ENCODE data around the gene NR4A2. TPM values are rescaled to one million over a fixed set of nuclear protein-coding genes. Genes with fewer than 3 reads are reported as not detected.

NR4A2 gene
- total and polyA plus RNA-seq, 12 donors: 1.1 to 31.2 (median 5.3) TPM

DNA sequence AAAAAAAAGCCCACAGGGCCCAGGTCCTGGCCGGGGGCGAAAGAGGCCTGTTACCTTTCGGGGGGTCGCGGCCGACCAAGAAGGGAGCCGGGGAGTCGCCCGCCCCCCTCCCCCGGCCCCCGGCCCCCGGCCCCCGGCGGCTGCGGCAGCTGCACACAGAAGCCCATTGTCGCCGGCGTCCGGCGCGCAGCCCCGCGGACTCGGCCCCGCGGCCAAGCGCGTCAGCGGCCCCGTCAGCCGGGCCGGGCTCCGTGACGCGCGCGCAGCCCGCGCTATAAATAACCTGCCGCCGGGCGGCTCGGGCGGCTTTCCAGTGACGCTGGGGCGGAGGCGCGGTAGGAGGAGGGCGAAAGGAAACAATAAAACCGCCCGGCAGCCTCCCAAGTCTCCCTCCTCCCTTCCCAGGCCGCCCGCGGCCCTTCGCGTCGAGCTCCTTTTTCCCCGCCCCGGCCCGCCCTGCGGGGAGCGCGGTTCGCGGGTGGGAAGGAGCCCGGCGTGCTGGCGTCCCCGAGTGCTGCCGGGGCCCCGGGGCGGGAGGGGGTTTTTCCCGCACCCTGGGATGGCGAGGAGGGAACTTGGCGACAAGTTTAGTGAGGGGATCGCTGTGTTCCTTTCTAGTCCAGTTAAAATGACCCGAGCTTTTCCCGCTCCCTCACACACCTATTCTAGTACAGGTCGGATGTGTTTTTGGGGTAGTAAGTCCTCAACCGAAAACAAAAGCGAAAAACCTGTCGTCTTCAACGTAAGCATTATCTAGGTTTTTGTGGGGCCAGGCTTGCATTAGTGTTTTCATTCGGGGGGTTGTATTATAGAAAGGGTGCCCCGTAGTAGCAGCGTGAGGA lies 10.0 kb upstream of the NR4A2 start:
- peak overlapping the region; percentile 70 to 96 (median 88) for H3K4me3 ChIP-seq
- ATAC-seq (peak; percentile 87 to 97 (median 92)), DNase-seq (peak; percentile 96)
- intact Hi-C loops (cut with DNase I): loop anchor here in 9 of 10 donors (1.0 to 10.0 kb wide), 13 partner anchors 8 to 250 kb away; partner anchors contain the start of gene GPD2 (in 6 of the 9)
- TF ChIP-seq, protein P1, sequence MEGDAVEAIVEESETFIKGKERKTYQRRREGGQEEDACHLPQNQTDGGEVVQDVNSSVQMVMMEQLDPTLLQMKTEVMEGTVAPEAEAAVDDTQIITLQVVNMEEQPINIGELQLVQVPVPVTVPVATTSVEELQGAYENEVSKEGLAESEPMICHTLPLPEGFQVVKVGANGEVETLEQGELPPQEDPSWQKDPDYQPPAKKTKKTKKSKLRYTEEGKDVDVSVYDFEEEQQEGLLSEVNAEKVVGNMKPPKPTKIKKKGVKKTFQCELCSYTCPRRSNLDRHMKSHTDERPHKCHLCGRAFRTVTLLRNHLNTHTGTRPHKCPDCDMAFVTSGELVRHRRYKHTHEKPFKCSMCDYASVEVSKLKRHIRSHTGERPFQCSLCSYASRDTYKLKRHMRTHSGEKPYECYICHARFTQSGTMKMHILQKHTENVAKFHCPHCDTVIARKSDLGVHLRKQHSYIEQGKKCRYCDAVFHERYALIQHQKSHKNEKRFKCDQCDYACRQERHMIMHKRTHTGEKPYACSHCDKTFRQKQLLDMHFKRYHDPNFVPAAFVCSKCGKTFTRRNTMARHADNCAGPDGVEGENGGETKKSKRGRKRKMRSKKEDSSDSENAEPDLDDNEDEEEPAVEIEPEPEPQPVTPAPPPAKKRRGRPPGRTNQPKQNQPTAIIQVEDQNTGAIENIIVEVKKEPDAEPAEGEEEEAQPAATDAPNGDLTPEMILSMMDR (IDR thresholded peaks at IDR 0.05): no peak
- H3K27ac ChIP-seq: peak overlapping the region; percentile 99 to 100 (median 100)
- no peaks in the 10 kb centered on the region for H3K9me3 ChIP-seq
- no peaks in the 10 kb centered on the region for H3K27me3 ChIP-seq
- peaks cover 0 to 47% (median 27%) of the 10 kb centered on the region in 9 donors for H3K4me1 ChIP-seq
- H3K36me3 ChIP-seq: no peaks in the 10 kb centered on the region
- 1% methylated on average over 64 to 78 of the region's 86 CpGs for WGBS, 2 donors

DNA sequence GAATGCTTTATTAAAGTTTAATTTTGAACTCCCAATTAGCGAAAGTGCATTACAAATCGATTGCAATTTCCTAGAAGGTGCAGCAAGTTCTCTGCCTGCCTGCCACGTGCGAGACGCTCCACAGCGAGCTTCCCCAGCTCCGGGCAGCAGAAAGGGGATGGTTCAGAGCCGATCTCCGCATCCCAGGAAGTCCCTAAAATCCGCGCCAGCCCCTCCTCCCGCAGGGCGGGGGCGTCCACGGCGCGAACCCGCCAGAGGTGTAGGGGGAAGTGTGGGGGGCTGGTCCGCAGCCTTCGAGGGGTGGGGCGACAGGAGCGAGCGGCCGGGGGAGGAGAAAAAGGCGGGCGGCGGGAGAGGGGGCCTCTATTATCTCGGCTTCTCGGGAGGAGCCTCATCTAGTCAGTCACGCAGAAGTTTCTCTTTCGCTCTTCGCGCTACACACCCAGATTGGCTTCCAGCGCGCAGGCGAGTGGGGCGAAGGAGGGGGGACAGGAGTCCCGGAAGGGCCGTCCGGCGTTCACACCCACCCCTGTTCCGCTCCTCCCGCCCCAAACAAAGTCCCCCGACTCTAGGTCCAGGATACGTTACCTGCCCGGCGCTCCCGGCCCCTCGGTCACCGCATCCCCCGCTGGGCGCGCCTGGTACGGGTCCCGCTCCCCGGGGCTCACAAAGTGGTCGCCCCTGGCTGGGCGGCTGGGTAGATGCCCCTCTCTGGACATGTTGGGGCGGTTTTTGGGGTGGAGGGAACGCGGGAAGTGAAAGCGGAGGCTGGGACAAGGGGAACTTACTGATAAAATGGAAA lies 9.1 kb upstream of the NR4A2 start:
- DNase-seq: peak; percentile 89 to 95
- peak overlapping the region; percentile 99 to 100 (median 100) for H3K27ac ChIP-seq
- intact Hi-C loops (cut with DNase I): loop anchor here in 9 of 10 donors (1.0 to 10.0 kb wide), 13 partner anchors 7 to 251 kb away; partner anchors contain the start of gene GPD2 (in 6 of the 9)
- H3K4me1 ChIP-seq: peaks cover 0 to 47% (median 27%) of the 10 kb centered on the region in 9 donors
- H3K27me3 ChIP-seq: no peaks in the 10 kb centered on the region
- no peaks in the 10 kb centered on the region for H3K36me3 ChIP-seq
- ATAC-seq: peak; percentile 85 to 94 (median 90)
- peak overlapping the region; percentile 70 to 96 (median 88) for H3K4me3 ChIP-seq
- 1% methylated on average over 57 to 62 of the region's 62 CpGs for WGBS, 2 donors
- H3K9me3 ChIP-seq: no peaks in the 10 kb centered on the region
- TF ChIP-seq, protein P1 (IDR thresholded peaks at IDR 0.05): peak in 1 of 9 donors; percentile 8

DNA sequence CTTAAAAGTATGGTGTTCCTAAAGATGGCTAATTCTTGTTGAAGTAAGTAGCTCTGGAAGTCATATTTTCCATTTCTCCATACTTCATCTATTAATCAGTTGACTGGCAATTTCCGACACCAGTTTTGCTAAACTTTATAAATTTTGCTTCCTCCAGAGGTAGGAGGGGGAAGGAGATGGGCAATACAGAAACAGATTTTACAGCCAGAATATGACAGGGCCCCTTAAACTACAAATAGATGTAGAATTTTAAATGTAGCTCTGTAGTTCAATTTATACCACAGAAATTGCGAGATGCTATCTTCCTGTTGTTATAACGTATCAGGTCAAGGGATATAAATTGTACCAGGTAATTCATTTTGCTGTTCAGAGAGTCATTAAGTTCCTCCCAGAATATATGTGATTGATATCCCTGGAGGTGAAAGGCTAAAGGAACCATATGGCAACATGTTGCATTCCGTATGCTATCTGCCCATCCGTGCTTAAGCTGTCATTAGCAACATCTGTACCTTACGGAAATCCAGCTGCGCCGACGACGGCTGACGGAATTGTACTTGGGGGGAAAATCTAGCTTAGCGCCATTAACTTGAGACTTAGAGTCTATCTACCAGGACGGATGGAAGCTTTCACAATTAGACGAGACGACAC lies 8.4 kb upstream of the NR4A2 start:
- ATAC-seq (peak in 1 of 8 donors; percentile 6), DNase-seq (no peak)
- H3K9me3 ChIP-seq: no peaks in the 10 kb centered on the region
- no peaks in the 10 kb centered on the region for H3K27me3 ChIP-seq
- no peaks in the 10 kb centered on the region for H3K36me3 ChIP-seq
- H3K4me1 ChIP-seq: peaks cover 0 to 50% (median 30%) of the 10 kb centered on the region in 9 donors
- H3K4me3 ChIP-seq: peak overlapping the region; percentile 70 to 96 (median 88)
- TF ChIP-seq, protein P1 (IDR thresholded peaks at IDR 0.05): no peak
- H3K27ac ChIP-seq: peak overlapping the region; percentile 99 to 100 (median 100)
- intact Hi-C loops (cut with DNase I): loop anchor here in 7 of 10 donors (5.0 to 10.0 kb wide), 8 partner anchors 54 to 251 kb away; partner anchors contain the start of gene GPD2 (in 3 of the 7)
- 11 to 14% methylated on average over 15 of the region's 15 CpGs for WGBS, 2 donors
